HG02870 (cell line): ENCODE results near the gene ISYNA1.

Source experiments
- ATAC-seq: cut with Tn5 transposase; IDR thresholded peaks from one replicate; pipeline ENCODE4 v1.9.1; 2021; ENCODE audit warnings: mild to moderate bottlenecking, moderate library complexity; ENCODE audit not compliant: unreplicated experiment

The ISYNA1 gene

GRCh38 chr19:18468517-18468916, 30.6 kb upstream of the ISYNA1 start:
- ATAC-seq, result no peak

- ATAC-seq, result no peak
These were observed 30.0 kb upstream of the ISYNA1 start for GRCh38 chr19:18467978-18468377.

GRCh38 chr19:18466354-18466753, 28.4 kb upstream of the ISYNA1 start:
- no peak for ATAC-seq

GRCh38 chr19:18465964-18466339, 28.0 kb upstream of the ISYNA1 start:
- no peak for ATAC-seq

GRCh38 chr19:18465214-18465963, 27.5 kb upstream of the ISYNA1 start:
- no peak for ATAC-seq

- no peak for ATAC-seq
These were observed 26.7 kb upstream of the ISYNA1 start for GRCh38 chr19:18464646-18465045.

- no peak for ATAC-seq
These were observed 23.5 kb upstream of the ISYNA1 start for GRCh38 chr19:18461471-18461870.

GRCh38 chr19:18460900-18461299, 23.0 kb upstream of the ISYNA1 start:
- no peak for ATAC-seq

GRCh38 chr19:18457483-18458331, 19.8 kb upstream of the ISYNA1 start:
- no peak for ATAC-seq

- no peak for ATAC-seq
These were observed 19.0 kb upstream of the ISYNA1 start for GRCh38 chr19:18456974-18457373.

GRCh38 chr19:18456279-18456678, 18.3 kb upstream of the ISYNA1 start:
- ATAC-seq, result no peak

GRCh38 chr19:18453269-18454024, 15.5 kb upstream of the ISYNA1 start:
- ATAC-seq, result no peak

GRCh38 chr19:18452386-18452785, 14.5 kb upstream of the ISYNA1 start:
- ATAC-seq, result no peak

GRCh38 chr19:18450931-18451836, 13.3 kb upstream of the ISYNA1 start:
- no peak for ATAC-seq

GRCh38 chr19:18450021-18450930, 12.3 kb upstream of the ISYNA1 start:
- no peak for ATAC-seq

- no peak for ATAC-seq
These were observed 11.6 kb upstream of the ISYNA1 start for GRCh38 chr19:18449552-18449951.

- no peak for ATAC-seq
These were observed 9.0 kb upstream of the ISYNA1 start for GRCh38 chr19:18446811-18447359.

GRCh38 chr19:18446145-18446810, 8.3 kb upstream of the ISYNA1 start:
- ATAC-seq, result no peak
